ENCODE results near the gene NID2. TPM values are rescaled to one million over a fixed set of nuclear protein-coding genes. Genes with fewer than 3 reads are reported as not detected.

Gene NID2
- total and polyA plus RNA-seq, 10 of the 15 experiments (the other 5 are each of a cell fraction or from before 2014, with no cell fraction given): 0.04 to 0.49 (median 0.23) TPM; not detected in 3

DNA sequence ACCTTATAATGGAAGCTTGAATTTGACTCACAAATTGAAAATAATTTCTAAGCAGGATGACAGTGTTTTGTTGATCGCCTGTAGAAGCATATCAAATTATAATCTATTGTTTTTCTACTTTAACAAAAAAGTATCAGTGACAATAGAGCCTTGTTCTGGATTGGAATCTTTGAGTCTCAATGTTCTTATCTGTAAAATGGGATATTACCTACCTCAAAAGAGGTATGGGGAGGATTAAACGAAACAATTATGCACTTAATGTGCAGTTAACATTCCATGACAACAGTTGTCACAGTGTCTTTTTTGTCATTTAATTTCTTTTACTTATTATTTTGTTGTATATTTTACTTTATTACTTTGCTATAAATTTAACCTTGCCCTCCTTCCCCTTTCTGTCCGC, 78.4 kb downstream of the NID2 start:
- FAIRE-seq (no peak), ATAC-seq (no peak), DNase-seq (ENCODE audit: low read depth, low spot score) (no peak)
- 45% methylated on average over 3 of the region's 3 CpGs for whole genome bisulfite sequencing (ENCODE audit: insufficient coverage, insufficient replicate concordance, low lambda C conversion rate, missing lambda C conversion rate)
- Histone ChIP-seq H4K20me1 (ENCODE audit: control insufficient read depth, insufficient read depth) (no peaks in the 10 kb centered on the region), H3K4me3 (peak overlapping the region; percentile 89), H3K9ac (ENCODE audit: control insufficient read depth, insufficient read depth, low read length) (peak overlapping the region; percentile 92), H3K79me2 (ENCODE audit: control insufficient read depth, insufficient read depth, low read length) (peaks cover 46% of the 10 kb centered on the region), H3K4me1 (ENCODE audit: control insufficient read depth, insufficient read depth, low read length) (peaks cover 6% of the 10 kb centered on the region), H3K4me2 (ENCODE audit: control insufficient read depth, insufficient read depth) (peak overlapping the region; percentile 91), H3K27me3 (replicated peaks in 1 of 2; ENCODE audit: control insufficient read depth in 2 of 2, insufficient read depth in 2 of 2, low read length in 1 of 2) (no peaks in the 10 kb centered on the region), H2AFZ (ENCODE audit: control insufficient read depth, low read depth, low read length) (no peak overlapping the region), H3K9me3 (replicated peaks; ENCODE audit: control insufficient read depth, insufficient read depth, low read length) (no peaks in the 10 kb centered on the region; the same call in 2 of the 3 replicates), H3K27ac (ENCODE audit: control insufficient read depth, insufficient read depth) (peak overlapping the region; percentile 88; the same call in 1 of the 2 replicates), H3K36me3 (ENCODE audit: control insufficient read depth in 2 of 2, insufficient read depth in 2 of 2, low read length in 1 of 2) (peaks cover 0 to 25% of the 10 kb centered on the region in 2 experiments)
- ChIA-PET RAD21 (ENCODE audit: unreplicated experiment) (no interaction called here), CTCF (interaction anchor here (3.7 kb wide), 1 partner anchor 11 kb away, joined by 17 read pairs; no protein-coding TSS in a partner anchor), SMC1A (ENCODE audit: uncharacterized antibody, unreplicated experiment) (no interaction called here), POLR2A (interaction anchor here (0.5 kb wide), 1 partner anchor 1107 kb away, joined by 3 read pairs; no protein-coding TSS in a partner anchor)
- no TSS peak for BruUV-seq (replicated peaks)
- in situ Hi-C loops (cut with MboI): no loop called here
- intact Hi-C loops (cut with micrococcal nuclease; ENCODE audit: unreplicated experiment): loop anchor here (10.0 kb wide), 1 partner anchor 484 kb away; no protein-coding TSS in a partner anchor
- no peak for TF ChIP-seq NFIC (IDR thresholded peaks at IDR 0.05; ENCODE audit: low read depth, low read length)
- no peak for TF ChIP-seq MYC (IDR thresholded peaks at IDR 0.05; ENCODE audit: insufficient read depth, insufficient read length, insufficient replicate concordance, low read length, severe bottlenecking)
- no peak for TF ChIP-seq YY1 (IDR thresholded peaks at IDR 0.05; ENCODE audit: low read depth, low read length)
- TF ChIP-seq PAX5 (IDR thresholded peaks at IDR 0.05; ENCODE audit: borderline replicate concordance, low read depth, low read length): no peak
- TF ChIP-seq, protein P1, sequence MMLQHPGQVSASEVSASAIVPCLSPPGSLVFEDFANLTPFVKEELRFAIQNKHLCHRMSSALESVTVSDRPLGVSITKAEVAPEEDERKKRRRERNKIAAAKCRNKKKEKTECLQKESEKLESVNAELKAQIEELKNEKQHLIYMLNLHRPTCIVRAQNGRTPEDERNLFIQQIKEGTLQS (IDR thresholded peaks at IDR 0.05; ENCODE audit: borderline replicate concordance, extremely low read depth, low read depth, low read length): no peak
- no peak for TF ChIP-seq EGR1 (IDR thresholded peaks at IDR 0.05; ENCODE audit: borderline replicate concordance in 1 of 2, low read depth in 2 of 2, low read length in 2 of 2)
- TF ChIP-seq ZNF592 (IDR thresholded peaks at IDR 0.05): no peak
- TF ChIP-seq, protein P2, sequence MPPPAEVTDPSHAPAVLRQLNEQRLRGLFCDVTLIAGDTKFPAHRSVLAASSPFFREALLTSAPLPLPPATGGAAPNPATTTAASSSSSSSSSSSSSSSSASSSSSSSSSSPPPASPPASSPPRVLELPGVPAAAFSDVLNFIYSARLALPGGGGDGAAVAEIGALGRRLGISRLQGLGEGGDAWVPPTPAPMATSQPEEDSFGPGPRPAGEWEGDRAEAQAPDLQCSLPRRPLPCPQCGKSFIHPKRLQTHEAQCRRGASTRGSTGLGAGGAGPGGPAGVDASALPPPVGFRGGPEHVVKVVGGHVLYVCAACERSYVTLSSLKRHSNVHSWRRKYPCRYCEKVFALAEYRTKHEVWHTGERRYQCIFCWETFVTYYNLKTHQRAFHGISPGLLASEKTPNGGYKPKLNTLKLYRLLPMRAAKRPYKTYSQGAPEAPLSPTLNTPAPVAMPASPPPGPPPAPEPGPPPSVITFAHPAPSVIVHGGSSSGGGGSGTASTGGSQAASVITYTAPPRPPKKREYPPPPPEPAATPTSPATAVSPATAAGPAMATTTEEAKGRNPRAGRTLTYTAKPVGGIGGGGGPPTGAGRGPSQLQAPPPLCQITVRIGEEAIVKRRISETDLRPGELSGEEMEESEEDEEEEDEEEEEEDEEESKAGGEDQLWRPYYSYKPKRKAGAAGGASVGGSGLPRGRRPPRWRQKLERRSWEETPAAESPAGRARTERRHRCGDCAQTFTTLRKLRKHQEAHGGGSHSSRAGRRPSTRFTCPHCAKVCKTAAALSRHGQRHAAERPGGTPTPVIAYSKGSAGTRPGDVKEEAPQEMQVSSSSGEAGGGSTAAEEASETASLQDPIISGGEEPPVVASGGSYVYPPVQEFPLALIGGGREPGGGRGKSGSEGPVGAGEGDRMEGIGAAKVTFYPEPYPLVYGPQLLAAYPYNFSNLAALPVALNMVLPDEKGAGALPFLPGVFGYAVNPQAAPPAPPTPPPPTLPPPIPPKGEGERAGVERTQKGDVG (CRISPR knock-in tag; IDR thresholded peaks at IDR 0.05): no peak
- TF ChIP-seq STAT1 (conservative IDR thresholded peaks at IDR 0.05): no peak
- no peak for TF ChIP-seq SUPT20H (IDR thresholded peaks at IDR 0.05; ENCODE audit: borderline replicate concordance, control insufficient read depth, low read depth, low read length)
- TF ChIP-seq ZSCAN29 (IDR thresholded peaks at IDR 0.05): no peak
- TF ChIP-seq ELK1 (IDR thresholded peaks at IDR 0.05; ENCODE audit: low read depth, low read length): no peak
- no peak for TF ChIP-seq ZNF207 (IDR thresholded peaks at IDR 0.05; ENCODE audit: borderline replicate concordance)
- no peak for TF ChIP-seq KAT2A (conservative IDR thresholded peaks at IDR 0.05; ENCODE audit: control insufficient read depth, low read depth, low read length)
- no peak for TF ChIP-seq STAT3 (IDR thresholded peaks at IDR 0.05; ENCODE audit: low read depth, low read length)

Measured in GM12878 (cell line).